GM18951 (cell line): ENCODE results near the gene ZNF281.
"Not testable (repeated sequence)": the region's sequence is repeated elsewhere in the genome, so short reads cannot be mapped to it uniquely, and the experiment has no call there.

ENCODE experiments used
- POLR2A ChIP-seq: IDR thresholded peaks from 4 replicates; pipeline ENCODE4 v1.6.1; 2011; ENCODE audit warnings: mild to moderate bottlenecking; ENCODE audit not compliant: insufficient read length, insufficient read depth; ENCODE audit errors: extremely low read depth
- in situ Hi-C: fragments of 300-500 bp; cut with MboI; formaldehyde crosslinking; loops from one replicate; pipeline ENCODE4 v1.12.0; 2022; ENCODE audit warnings: low sequenced_read_pairs, mixed read lengths, inconsistent platforms; ENCODE audit not compliant: unreplicated experiment

Gene ZNF281

DNA sequence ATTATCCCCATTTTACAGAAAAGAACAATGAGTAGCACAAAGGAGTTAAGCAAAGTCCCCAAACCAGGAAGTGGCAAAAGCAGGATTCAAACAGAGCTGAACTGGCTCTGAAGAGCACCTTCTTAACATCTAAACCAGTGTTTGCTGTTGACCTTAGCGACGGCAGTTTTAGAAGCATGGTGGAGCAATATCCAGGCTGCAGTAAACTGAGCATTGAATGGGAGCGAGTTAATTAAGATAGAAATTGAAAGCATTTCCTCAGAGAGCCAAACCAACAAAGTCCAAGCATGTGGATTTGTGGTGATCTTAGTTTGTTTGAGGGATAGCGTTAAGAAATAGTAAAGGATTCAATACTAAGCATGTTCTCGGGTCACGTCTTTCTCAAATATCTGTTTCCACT is 13.4 kb upstream of the ZNF281 start:
- no peak for TF ChIP-seq POLR2A
- in situ Hi-C loops: no loop called here

- in situ Hi-C loops: no loop called here
- no peak for TF ChIP-seq POLR2A
Observed at GRCh38 chr1:200422211-200422610, 12.4 kb upstream of the ZNF281 start.

DNA sequence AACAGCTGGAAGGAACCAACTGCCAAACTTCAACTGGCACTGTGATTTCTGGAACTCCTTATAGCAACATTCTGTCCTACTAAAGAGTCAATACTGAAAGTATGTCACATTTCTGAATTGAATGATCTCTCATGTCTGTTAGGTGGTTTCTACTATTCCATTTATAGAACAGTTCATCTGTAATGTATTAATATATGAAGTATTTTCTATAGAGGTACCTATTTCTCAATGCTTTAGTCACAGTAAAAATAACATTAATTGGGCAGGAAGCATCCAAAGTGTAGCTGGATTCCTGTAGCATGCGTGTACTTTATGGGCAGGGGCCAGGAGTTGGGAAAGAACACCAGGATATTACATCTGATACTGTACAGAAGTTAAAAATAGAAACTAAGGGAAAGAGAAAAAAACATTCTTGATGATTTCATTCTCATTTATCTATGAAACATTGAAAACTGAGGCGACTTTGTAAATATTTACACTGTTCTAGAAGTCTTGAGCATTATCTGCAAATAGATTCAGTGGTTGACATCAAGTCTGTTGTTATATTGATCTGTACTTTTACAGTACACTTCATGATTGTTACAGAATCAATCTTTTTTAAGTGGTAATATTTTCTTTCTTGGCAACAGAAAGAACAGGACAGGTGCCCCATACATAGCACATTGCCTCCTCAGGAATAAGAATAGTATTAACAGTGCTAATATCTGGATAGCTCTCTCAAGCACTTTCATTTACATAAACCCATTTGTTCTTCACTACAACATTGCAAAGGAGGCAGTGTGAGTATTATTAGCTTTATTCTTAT is 6.2 kb upstream of the ZNF281 start:
- TF ChIP-seq POLR2A: no peak
- in situ Hi-C loops: no loop called here

DNA sequence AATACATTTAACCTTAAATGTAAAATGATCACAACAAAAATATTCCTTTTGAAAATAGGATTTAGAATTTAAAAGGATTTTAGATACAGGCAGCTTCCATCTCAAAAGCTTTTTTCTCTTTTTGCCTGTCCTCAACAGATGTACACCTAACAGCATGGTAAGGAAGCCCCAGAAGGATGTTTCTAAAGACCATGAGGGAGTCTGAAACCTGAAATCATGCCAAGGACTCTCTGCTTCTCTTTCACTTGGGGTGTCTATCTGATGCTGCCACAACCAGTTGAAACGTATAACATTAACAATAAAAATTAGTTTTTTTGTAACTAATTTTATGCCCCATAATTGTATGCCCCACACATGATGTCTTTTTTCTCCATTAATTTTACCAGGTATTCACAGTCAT is 5.4 kb upstream of the ZNF281 start:
- no peak for TF ChIP-seq POLR2A
- in situ Hi-C loops: no loop called here

DNA sequence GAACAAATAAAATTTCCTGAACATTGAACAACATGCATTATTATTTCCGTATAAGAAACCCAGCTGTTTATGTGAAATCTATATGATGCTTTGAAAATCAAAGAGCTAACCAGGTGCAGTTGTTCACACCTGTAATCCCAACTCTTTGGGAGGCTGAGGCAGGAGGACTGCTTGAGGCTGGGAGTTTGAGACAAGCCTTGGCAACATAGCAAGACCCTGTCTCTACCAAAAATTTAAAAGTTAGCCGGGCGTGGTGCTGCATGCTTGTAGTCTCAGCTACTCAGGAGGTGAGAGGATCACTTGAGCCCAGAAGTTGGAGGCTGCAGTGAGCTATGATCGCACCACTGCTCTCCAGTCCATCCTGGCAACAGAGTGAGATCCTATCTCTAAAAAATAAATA is 4.8 kb upstream of the ZNF281 start:
- in situ Hi-C loops: no loop called here
- TF ChIP-seq POLR2A: no peak

DNA sequence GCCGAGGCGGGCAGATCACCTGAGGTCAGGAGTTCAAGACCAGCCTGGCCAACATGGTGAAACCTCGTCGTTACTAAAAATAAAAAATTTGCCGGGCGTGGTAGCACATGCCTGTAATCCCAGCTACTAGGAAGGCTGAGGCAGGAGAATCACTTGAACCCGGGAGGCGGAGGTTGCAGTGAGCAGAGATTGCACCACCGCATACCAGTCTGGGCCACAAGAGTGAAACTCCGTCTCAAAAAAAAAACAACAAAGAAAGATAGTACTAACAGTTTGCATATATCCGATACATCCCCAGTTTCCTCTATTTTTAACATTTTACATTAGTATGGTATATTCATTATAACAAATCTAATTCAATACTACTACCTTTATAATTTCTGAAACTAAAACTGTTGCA is 3.9 kb upstream of the ZNF281 start:
- in situ Hi-C loops: not testable (repeated sequence)

GRCh38 chr1:200411406-200412257 is 1.8 kb upstream of the ZNF281 start:
- TF ChIP-seq POLR2A: no peak
- in situ Hi-C loops: no loop called here

DNA sequence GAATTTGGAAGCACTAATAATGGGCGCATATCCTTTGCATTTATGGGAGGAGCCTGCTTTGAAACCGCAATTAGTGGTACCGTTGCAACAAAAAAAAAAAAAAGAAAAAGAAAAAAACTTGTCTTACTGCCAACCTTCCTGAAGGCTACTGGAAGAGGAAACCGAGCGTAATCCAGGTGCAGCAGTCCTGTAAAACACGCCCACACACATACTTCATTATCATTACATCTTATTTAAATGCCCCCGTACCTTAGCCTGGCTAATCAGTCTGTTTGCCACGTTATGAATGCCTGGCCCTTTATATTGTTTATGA is 686 bp upstream of the ZNF281 start:
- in situ Hi-C loops: no loop called here
- TF ChIP-seq POLR2A: no peak

DNA sequence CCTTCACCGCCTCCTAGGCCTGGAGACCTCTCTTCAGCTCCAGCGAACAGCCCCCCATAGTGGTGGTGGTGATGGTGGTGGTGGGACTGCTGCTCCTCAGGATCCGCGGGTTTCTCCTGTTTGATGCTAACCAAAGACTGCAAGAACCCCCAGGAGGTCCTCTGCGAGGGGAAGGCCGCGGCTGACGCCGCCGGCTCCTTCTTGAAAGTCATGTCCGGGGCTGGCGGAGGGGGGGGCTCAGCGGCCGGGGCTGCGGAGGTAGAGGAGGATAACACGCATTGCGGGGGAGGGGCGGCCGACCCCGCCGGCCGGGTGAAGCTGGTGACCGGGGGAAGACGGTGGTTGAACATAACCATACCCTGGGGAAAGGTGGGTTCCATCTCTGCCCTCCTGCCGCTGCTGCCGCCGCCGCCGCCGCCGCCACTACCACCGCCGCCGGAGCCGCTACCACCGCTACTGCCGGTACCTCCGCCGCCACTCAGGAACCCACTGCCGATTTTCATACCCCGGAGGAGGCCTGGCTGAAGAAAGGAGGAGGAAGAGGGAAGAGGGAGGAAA is 554 bp downstream of the ZNF281 start:
- in situ Hi-C loops: no loop called here
- no peak for TF ChIP-seq POLR2A

GRCh38 chr1:200406161-200406797 is 3.6 kb downstream of the ZNF281 start:
- in situ Hi-C loops: no loop called here
- TF ChIP-seq POLR2A: no peak

DNA sequence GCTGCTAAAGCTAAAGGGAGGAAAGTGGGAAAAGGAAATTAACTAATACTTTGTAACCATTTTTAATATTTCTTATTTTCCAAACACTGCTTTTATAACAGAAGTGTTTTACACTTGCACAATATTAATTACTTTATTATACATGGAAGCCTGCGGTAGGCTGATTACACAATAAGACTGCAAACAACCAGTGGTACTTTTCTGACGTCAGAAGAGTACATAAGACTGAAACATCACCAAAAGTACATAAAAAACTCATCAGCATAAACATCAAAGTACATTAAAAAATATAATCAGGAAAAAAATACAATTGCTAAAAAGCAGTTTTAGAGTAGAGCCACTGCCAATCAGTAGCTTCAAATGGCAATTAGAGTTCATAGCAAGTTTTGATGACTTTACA is 4.6 kb downstream of the ZNF281 start:
- in situ Hi-C loops: no loop called here
- TF ChIP-seq POLR2A: no peak

GRCh38 chr1:200401708-200402107 is 8.1 kb downstream of the ZNF281 start:
- in situ Hi-C loops: no loop called here
- no peak for TF ChIP-seq POLR2A

DNA sequence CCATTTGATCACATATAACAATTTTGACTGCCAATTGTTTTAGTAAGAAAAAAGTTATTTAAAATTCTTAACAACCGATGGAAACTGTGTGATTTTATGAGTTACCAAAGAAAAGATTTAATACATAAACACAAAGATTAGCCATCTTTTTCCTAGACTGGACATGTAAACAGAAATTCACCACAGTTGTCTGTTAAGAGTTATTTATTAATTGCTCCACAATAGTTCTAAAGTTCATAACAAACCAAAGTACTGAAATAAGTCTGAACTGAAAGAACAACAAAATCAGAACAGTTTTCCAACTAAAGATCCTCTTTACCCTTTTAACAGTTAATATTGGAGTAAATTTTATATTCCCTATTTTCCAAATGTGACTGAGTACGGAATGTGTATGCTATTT is 8.6 kb downstream of the ZNF281 start:
- TF ChIP-seq POLR2A: no peak
- in situ Hi-C loops: no loop called here

DNA sequence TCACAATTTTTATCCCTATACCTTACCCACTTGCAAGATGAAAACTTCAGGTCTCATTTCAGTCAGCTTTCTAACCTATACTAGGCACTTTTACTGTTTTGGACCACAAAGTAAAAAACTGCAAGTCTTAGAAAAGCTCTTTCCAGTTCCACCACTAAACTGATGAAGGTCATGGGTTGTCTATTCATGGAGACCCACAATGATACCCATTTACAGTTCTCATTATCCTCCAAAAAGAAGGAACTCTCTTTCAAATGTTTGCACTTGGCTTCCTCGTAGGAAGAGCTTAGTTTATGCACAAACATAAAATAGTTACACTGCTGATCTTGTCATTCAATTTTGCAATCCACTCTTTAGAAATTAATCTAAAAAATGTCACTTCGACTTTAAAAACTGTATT is 9.3 kb downstream of the ZNF281 start:
- in situ Hi-C loops: no loop called here
- no peak for TF ChIP-seq POLR2A

DNA sequence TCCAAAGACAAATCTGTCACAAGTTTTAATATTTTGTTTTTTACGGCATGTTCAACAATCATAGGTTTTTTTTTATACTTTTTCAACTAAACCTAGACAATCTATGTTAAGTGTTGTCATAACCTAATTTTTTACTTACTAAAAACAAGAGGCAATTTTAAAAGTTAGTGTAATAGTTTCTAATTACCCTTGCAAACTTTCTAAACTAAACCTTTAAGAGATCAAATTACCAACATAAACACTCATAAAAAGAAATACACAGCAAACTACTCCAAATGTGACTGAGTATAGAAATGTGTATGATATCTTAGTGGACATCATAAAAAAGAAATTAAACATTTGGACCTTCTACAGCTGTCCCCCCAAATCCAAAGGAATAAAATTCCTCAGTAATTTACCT is 10.0 kb downstream of the ZNF281 start:
- in situ Hi-C loops: no loop called here
- TF ChIP-seq POLR2A: no peak
